Measurements from ENCODE around the gene APAF1.
A peak's percentile ranks its signal among the peaks of the same experiment; 100 is the strongest.

APAF1 gene

DNA sequence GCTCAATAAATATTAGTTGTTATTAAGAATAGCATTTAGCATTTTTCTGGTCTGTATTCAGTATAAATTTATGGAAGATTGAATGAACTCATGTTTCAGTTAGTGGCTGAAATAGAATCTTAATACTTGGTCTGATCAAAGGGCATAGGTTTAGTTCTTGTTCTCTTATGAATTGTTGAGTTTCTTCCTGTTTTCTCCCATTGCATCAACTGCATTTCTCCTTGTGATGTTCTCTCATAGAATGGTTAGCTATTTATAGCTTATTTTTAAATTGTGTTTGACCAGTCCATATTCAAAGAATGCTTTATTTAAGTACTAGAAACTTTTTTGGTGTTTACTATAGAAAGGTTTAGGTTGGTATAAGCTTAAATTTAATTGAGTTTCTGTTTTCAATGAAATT lies 29.8 kb downstream of the APAF1 start:
- DNase-seq, result no peak

DNA sequence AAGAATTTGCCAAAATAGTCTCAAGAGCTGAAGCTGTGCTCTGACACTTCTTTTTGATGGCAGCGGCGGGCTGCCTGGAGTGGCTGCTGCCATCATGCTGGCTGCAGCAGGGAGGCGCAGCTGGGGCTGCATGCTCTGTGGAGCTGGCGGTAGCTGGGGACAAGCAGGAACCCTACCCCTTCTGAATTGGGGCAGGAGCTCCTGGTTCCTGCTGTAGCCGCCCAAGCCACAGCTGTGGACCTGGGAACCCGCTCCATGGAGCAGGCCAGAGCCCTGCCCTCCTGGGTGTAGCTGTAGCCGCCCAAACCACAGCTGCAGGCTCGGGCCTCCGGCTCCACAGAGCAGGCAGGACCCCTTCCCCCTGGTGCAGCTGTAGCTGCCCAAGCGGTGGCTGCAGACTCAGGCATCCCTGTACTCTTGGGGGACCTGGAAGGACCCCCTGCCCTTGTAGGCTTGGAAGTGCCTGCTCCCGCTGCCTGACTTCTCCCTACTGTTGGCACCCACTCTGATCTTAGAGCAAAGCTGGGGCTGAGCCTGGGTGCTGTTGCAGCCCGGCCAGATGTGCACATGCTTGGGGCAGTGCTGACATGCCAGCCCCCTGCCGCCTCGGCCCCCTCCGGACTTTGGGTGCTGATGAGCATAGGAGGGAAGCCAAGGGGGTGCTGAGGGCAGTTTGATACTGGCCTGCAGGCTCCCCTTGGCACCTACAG lies 33.3 kb downstream of the APAF1 start:
- DNase-seq, result no peak

DNA sequence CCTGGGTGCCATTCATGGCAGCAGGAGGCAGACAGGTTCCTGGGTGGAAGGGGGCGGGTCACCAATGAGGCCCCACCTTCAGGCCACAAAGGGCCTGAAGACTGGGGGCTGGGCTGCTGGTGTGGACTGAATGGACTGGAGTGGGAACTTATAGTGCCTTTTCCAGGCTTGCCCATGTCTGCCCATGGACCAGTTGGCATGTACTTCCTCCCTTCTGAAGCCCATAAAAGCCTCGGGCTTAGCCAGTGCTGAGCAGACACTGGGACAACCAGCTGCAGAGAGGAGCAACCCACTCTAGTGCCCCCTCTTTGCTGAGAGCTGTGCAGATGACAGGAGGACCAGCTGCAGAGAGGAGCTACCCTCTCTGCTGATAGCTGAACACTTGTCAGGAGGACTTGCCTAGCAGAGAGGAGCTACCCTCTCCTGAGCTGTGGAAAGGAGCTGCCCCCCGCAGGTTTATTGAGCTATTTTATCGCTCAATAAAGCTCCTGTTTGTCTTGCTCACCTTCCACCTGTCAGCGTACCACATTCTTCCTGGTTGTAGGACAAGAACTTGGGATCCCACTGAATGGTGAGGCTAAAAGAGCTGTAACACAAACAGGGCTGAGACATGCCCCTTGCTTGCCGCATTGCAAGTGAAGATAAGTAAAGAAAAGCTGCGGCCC lies 34.0 kb downstream of the APAF1 start:
- no peak for DNase-seq

DNA sequence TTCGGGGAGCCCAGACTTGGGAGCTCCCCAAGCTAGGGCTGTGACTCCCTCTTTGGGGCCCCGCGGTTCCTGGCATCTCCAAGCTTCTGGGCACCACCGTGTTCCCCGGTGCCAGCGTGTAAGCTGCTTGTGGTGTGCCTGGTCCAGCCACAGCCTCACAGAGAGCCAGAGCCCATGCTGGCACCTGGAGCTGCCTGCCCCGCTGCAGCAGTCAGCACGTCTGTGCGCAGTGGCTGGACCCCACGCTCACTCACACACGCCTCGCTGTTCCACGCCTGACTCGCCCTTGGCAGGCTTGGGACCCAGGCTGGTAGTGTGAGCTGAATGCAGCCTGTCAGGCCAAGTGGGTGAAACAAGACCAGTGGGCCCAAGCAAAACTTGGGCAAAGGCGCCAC lies 34.5 kb downstream of the APAF1 start:
- DNase-seq, result no peak

DNA sequence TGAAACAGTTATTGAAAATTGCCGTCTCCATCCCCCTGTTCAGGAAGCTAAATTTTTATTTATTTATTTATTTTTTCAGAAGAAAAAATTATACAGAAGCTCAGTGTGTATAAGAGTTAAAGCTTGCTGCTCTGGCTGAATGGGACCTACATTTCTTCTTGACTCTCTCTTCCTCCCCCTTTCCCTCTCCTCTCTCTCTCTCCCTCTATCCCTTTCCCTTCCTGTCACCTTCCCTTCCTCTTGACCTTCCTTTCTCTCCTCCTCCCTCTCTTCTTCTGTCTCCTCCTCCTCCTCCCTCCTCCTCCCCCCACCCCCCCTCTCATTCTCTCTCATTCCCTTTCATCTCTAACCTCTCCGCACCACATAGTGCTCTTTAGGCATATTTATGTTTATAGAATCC lies 39.1 kb downstream of the APAF1 start:
- no peak for DNase-seq

DNA sequence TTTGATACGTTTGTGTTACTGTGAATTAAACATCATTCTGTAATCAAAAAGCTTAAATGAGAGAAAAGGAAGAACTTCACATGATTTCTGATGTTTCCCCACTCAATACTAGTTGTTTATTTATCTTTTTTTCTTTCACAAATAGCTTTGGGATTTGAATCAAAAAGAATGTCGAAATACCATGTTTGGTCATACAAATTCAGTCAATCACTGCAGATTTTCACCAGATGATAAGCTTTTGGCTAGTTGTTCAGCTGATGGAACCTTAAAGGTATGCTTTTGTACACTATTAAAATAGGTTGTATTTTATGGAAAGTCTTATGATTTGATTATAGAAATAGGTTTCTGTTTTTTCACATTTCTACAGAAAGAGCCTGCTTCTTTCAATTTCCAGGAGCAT lies 41.5 kb downstream of the APAF1 start:
- no peak for DNase-seq

DNA sequence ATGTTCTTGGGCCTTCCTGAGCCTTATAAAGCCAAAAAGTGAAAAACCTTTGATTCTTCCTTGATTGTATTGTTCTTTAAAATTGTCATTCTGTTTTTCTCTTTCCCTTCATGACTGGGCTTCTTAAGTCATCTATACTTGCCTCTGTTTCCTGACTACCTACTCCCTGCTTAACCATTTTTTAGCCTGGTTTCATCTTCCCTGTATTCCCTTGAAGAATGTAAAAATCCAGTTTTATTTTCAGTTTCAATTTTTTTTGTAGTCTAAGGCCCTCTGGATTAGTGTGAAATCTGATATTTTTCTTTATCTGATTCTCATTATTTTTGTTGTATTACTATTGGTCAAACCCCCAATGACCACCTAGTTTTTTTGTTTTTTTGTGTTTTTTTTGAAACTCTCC lies 46.3 kb downstream of the APAF1 start:
- no peak for DNase-seq

DNA sequence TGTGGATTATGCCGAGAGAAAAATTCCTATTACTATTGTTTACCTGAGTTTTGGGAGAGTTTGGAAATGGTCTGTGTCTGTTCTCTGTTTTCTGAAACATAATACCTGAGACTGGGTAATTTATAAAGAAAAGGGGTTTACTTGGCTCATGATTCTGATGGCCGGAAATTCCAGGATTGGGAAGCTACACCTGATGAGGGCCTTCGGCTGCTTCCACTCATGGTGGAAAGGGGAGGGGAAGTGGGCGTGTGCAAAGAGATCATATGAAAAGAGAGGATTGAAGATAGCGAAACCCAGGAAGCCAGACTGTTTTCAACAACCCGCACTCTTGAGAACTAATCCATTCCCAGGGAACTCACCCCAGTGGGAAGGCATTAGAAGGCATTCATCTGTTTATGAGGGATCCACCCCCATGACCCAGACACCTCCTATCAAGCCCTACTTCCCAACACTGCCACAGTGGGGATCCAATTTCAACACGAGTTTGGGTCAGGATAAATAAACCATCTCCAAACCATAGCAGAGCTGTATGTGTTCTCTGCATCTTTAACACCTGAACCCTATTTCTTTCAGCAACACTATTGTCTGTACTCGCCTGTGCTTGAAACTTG lies 51.1 kb downstream of the APAF1 start:
- DNase-seq, result no peak

DNA sequence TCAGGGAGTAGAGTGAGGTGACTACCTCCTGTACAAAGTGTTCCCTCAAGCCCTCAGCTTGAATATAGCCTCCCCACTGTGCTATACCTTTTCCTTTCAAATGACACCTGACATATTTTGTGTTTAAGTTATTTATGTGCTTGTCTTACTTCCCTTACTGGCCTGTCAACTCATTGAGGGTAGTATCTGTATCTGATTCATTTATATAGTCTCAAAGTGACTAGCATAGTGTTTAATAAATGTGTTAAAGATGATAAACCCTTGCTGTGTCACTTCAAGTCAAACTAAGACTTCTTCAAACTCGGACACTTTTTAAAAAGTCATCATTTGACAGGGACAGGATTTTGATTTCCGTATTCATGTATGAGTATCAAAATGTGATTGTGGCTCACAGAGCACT lies 52.1 kb downstream of the APAF1 start:
- DNase-seq, result no peak

DNA sequence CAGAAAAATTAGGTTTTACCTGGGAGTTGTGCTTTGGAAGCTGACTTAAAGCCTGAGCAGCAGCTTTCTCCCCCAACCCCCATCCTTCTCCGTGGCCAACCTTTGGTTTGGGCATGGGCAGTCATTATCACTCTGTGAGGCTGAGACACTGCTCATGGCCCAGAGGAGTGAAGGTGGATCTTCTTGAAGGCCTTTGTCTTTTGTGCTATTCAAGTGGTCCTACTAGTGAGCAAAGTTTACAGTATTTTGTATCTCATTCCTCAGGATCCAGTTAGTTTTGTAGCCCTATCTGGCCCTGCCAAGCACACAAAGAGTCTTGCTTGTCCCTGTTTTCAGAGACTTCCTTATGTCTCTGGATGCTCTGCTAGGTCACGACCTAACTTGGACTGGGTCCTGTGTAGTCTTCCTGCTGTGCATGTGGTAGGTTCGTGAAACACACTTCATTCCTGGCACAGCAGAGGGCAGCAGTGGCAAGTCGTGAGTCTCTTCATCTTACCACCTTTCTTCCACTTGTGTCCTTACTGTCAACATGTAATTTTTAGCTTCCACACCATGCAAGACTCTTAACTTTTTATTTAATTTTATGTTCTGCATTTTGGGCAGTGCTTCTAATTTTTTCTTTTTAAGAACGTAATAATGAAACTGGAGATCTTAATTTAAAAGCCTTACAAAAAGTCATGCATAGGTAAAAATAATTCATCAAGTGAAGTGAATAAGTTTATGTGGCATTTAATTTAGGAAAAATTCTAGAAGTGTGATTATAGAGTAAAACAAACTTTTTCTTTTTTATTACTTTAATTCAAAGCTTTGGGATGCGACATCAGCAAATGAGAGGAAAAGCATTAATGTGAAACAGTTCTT lies 53.7 kb downstream of the APAF1 start:
- DNase-seq, result peak in 1 of 2 experiments; percentile 68

DNA sequence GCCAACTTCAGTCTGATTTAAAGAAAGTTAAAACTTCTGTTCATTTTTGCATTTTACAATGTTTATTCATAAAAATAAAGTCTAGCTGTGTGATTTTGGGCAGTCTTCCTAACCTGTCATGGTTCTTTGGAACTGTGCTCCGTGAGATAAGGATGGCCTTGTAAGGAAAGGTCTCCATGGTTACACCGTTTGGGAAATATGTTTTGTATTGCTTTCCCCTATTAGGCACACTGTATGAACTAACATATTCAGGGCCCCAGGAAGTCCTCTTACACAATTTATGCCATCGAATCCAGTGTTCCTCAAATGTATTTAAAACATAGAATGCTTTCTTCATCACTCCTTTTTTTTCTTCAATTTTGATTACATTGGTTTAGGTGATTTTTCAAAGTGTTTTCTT lies 54.5 kb downstream of the APAF1 start:
- DNase-seq, result no peak

DNA sequence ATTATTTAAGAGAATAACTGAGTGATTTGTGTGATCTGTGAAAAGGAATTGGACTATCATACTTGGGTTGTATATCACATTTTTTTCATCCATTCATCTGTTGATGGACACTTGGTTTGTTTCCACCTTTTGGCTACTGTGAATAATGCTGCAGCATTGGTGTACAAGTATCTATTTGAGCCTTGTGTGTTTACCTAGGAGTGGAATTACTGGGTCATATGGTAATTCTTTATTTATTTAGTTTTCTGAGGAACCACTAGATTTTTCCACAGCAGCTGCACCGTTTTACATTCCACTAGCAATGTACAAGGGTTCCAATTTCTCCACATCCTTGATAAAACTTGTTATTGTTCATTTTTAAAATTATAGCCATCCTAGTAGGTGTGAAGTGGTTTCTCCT lies 56.1 kb downstream of the APAF1 start:
- DNase-seq, result peak in 1 of 2 experiments; percentile 23

DNA sequence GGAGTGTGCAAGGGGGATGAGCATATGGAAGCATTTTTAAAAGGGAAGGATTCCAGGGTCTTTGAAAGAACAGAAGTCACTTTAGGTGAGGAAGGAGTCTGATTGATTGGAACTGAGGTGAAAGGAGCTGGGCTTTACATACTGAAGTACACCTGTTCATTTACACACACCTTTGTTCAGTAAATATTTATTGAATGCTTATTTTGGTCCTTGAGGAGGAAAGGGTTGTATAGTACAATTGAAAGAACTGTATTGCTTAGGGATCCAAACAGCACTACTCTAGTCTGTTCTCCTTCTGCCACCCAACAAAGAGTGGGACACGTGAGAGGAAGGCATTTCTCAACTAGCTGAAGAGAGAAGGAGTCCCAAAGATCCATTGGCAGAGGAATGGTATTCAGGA lies 63.9 kb downstream of the APAF1 start:
- DNase-seq, result no peak

DNA sequence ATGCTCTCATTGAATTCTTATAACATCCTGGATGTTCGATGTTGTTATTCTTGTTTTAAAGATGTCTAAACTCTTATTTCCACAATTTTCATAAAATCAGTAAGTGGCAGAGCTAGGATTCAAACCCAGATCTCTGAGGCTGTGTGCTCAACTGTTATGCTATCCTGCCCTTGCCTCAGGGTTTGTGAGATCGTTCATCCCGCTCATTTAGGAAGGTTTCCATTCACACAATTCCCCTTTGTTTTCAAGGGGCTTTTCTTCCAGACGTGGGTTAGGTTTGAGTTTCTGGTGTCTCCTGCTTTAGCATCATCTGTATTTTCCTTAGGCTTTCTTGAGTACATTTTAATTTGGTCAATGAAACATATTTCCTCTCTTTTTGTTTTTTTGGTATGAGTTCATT lies 69.3 kb downstream of the APAF1 start:
- no peak for DNase-seq

DNA sequence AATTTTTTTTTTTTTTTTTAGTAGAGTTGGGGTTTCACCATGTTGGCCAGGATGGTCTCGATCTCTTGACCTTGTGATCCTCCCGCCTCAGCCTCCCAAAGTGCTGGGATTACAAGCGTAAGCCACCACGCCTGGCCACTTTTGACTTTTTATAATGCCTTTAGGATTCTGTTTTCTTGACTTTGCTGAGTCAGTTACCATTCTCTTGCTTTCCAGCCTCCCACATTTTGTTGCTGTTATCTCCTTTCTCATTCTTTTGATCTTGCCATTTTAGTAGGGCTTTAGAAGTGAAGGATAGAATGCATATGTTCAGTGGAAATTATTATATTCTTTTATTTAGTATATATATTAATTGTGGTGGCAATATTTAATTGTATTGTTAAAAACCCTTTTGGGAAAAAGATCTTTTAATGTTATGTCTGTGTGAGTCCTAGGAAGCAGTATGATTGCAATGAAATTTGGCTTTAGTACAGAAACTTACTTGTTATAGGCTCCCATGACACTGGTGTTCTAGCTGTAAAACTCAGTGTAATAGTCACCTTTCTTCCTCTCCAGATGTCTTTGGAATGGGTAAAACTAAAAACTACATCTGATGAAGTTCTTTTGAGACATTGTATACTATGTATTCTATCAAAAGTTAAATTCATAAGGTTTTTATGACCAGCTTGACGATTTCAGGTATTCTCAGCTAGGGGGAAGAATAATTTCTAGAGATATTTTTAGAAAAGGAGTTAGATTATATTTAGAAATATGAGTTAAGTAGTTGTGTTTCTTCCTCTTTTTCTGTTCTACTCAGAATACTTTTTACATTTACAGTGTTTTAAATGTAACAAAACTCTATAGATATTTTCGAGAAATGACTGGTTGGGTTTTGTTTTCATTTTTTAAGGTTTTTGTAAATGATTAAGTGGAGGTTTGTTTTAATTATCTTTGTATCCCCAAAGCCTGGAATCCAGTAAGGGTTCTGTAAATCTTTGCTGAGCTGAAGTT lies 74.7 kb downstream of the APAF1 start:
- no peak for DNase-seq

DNA sequence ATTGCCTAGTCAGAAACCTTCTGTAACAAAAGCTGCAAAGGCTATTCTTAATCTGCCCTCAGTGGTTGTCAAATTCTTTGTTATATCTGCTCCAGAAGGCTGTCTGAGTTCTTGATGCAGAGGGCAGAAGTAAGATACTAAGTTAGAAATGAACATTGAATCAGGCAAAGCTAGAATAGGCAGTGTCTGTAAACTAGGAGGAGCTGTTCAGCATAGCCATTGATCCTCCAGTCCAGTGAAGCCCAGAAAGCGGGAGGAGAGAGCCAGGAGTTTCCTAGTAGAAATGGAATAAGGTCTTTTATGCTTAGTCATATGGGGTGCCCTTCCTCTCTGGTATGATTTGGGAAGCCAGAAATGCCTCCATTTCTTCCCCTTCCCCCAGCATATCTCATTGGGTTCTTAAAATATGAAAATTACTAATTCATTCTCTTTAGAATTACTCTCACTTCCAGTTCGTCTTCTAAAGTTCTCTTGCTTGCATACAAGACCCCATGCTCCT lies 76.2 kb downstream of the APAF1 start:
- no peak for DNase-seq

DNA sequence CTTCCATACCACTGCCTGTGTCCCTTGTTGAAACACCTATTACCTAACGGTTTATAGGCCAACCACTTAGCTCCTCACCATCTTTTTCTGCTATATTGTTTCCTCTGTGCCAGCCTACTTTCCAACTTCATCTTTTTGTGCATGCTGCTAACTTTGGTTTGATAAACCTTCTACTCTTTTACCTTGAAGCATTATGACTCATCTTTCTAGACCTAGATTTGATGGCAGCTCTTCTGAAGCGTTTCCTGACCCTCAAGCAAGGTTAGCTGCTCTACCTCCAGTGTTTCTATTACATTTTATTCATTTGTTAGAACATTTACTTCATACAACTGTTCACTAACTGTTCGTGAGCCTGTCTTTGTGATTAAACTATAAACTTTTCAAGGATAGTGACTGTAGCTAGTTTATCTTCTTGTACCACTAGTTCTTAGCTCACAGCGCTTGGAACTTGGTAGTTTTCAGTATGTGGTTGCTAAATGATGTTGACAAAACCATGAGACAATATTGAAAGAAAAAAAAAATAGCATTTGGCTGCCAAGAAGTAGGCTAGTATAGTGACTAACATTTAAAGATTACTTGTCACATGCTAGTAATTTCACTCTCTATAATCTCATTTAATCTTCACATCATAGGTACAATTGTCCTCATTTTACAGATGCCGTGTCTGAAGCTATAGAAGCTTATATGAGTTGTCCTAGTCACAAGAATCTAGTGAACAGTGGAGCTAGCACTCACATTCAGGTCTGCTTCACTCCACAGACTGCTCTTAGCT lies 79.5 kb downstream of the APAF1 start:
- DNase-seq, result no peak

DNA sequence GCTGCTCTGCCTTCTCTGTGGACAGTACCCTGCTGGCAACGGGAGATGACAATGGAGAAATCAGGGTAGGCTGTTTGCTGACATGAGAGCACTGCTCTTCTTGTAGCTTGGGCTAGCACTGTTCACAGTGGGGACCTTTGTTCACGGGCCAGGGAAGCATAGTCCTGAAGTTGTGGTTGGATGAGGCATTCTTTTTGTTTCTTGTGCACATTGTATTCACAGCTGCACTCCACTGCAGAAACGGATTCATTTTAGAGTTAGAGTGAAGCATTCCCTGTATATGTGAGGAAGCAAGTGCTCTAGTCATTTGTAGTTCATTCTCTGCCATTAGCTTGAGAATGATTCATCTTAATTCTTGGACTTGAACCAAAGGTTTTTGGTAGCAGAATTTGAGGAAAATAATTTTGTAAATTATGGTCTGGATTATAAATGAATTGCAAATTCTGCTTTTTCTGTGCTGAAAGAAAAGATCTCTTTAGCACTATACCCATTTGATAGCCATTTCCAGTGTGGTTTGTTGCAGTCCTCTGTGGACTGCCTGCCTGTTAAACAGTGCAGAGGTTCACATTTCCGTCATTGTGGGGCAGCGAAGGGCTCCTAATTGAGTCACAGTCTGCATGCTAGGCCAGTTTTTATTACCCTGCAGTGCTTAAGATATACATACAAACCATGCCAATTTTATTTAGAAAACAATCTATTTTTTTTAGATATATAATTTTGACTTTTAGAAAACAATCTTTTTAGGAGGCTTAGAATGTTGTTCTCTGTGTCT lies 80.6 kb downstream of the APAF1 start:
- peak in 1 of 2 experiments; percentile 54 for DNase-seq

DNA sequence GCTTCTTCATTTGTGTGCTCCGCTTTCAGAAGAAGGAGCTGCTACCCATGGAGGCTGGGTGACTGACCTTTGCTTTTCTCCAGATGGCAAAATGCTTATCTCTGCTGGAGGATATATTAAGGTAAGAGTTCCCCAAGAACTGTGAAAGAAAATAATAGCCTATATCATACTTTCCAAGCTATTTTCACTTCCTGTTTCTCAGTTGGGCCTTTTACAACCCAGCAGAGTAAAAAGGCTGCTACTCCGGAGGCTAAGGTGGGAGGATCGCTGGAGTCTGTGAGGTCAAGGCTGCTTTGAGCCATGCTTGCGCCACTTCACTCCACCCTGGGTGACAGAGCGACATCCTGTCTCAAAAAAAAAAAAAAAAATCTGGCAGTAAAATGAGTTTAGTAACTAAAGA lies 82.1 kb downstream of the APAF1 start:
- DNase-seq, result no peak

DNA sequence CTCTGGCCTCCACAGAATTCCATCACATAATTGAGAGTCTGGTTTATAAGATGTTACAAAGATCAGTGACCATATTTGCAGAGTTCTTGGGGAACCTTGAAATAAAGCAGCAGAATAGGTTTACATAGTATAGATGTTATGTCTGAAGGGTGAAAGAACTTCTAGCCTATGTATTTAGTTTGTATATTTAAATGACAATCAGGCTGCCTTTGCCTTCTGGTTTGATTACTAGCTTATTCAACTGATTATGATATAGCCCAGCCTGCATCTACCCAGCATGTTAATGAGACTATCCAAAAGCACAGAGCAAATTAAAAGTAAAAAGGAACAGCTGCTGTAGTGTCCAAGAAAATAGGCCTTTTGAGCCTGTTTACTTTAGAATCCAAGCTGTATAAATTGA lies 85.3 kb downstream of the APAF1 start:
- DNase-seq, result no peak
